SW 1271 (cell line): ENCODE measurements around the gene SGMS2.

Experiments
- DNase-seq, 2 experiments: peaks; one replicate each; lab custom pipeline; 2025; lab: John Stamatoyannopoulos, UW

The SGMS2 gene

GRCh38 chr4:107824350-107825071 lies at the start of gene SGMS2:
SGMS2 (plus strand) TSS chr4:107824932; CDS start chr4:107895554, 70,622 bp downstream.
- peak; percentile 73 to 78 for DNase-seq

- no peak for DNase-seq
These were observed 46.8 kb upstream of the SGMS2 start for GRCh38 chr4:107777890-107778289.

- DNase-seq: no peak
These were observed 45.8 kb upstream of the SGMS2 start for GRCh38 chr4:107778784-107779530.

- no peak for DNase-seq
These were observed 44.1 kb upstream of the SGMS2 start for GRCh38 chr4:107780665-107781064.

- DNase-seq: no peak
These were observed 32.8 kb upstream of the SGMS2 start for GRCh38 chr4:107791902-107792301.

GRCh38 chr4:107792711-107793110 lies 32.0 kb upstream of the SGMS2 start:
- DNase-seq: no peak

- no peak for DNase-seq
These were observed 30.7 kb upstream of the SGMS2 start for GRCh38 chr4:107793996-107794395.

- no peak for DNase-seq
These were observed 24.9 kb upstream of the SGMS2 start for GRCh38 chr4:107799669-107800450.

- DNase-seq: no peak
These were observed 24.0 kb upstream of the SGMS2 start for GRCh38 chr4:107800706-107801105.

GRCh38 chr4:107801766-107802211 lies 22.9 kb upstream of the SGMS2 start:
- no peak for DNase-seq

GRCh38 chr4:107804956-107805355 lies 19.8 kb upstream of the SGMS2 start:
- no peak for DNase-seq

GRCh38 chr4:107806196-107806595 lies 18.5 kb upstream of the SGMS2 start:
- no peak for DNase-seq

GRCh38 chr4:107808572-107808971 lies 16.2 kb upstream of the SGMS2 start:
- no peak for DNase-seq

- no peak for DNase-seq
These were observed 15.5 kb upstream of the SGMS2 start for GRCh38 chr4:107809210-107809609.

GRCh38 chr4:107814758-107815157 lies 10.0 kb upstream of the SGMS2 start:
- no peak for DNase-seq

- no peak for DNase-seq
These were observed 9.6 kb upstream of the SGMS2 start for GRCh38 chr4:107815158-107815557.

- DNase-seq: no peak
These were observed 6.3 kb upstream of the SGMS2 start for GRCh38 chr4:107818301-107818910.

GRCh38 chr4:107823870-107824349 lies 822 bp upstream of the SGMS2 start:
- no peak for DNase-seq

- peak in 1 of 2 experiments; percentile 38 for DNase-seq
These were observed 516 bp downstream of the SGMS2 start for GRCh38 chr4:107825072-107825824.

- no peak for DNase-seq
These were observed 1.8 kb downstream of the SGMS2 start for GRCh38 chr4:107826421-107826980.
